ENCODE results near the gene AMN.

DNA sequence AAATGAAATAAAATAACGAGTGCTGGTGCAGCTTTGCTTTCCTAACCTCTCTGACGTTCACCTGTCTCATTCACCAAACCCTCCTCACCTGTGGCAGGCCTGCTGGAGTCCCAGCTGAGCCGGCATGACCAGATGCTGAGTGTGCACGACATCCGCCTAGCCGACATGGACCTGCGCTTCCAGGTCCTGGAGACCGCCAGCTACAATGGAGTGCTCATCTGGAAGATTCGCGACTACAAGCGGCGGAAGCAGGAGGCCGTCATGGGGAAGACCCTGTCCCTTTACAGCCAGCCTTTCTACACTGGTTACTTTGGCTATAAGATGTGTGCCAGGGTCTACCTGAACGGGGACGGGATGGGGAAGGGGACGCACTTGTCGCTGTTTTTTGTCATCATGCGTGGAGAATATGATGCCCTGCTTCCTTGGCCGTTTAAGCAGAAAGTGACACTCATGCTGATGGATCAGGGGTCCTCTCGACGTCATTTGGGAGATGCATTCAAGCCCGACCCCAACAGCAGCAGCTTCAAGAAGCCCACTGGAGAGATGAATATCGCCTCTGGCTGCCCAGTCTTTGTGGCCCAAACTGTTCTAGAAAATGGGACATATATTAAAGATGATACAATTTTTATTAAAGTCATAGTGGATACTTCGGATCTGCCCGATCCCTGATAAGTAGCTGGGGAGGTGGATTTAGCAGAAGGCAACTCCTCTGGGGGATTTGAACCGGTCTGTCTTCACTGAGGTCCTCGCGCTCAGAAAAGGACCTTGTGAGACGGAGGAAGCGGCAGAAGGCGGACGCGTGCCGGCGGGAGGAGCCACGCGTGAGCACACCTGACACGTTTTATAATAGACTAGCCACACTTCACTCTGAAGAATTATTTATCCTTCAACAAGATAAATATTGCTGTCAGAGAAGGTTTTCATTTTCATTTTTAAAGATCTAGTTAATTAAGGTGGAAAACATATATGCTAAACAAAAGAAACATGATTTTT, 17.1 kb upstream of the AMN start:
- TF ChIP-seq, protein P1, sequence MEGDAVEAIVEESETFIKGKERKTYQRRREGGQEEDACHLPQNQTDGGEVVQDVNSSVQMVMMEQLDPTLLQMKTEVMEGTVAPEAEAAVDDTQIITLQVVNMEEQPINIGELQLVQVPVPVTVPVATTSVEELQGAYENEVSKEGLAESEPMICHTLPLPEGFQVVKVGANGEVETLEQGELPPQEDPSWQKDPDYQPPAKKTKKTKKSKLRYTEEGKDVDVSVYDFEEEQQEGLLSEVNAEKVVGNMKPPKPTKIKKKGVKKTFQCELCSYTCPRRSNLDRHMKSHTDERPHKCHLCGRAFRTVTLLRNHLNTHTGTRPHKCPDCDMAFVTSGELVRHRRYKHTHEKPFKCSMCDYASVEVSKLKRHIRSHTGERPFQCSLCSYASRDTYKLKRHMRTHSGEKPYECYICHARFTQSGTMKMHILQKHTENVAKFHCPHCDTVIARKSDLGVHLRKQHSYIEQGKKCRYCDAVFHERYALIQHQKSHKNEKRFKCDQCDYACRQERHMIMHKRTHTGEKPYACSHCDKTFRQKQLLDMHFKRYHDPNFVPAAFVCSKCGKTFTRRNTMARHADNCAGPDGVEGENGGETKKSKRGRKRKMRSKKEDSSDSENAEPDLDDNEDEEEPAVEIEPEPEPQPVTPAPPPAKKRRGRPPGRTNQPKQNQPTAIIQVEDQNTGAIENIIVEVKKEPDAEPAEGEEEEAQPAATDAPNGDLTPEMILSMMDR (IDR thresholded peaks at IDR 0.05): no peak
- no peak for TF ChIP-seq POLR2A (IDR thresholded peaks at IDR 0.05)

Data from Peyer's patch (tissue), 4 donors.